ENCODE data around the gene FAP. TPM values are rescaled to one million over a fixed set of nuclear protein-coding genes. Genes with fewer than 3 reads are reported as not detected.

FAP gene
- total and polyA plus RNA-seq, 2 experiments from 2014 or later, result not detected

DNA sequence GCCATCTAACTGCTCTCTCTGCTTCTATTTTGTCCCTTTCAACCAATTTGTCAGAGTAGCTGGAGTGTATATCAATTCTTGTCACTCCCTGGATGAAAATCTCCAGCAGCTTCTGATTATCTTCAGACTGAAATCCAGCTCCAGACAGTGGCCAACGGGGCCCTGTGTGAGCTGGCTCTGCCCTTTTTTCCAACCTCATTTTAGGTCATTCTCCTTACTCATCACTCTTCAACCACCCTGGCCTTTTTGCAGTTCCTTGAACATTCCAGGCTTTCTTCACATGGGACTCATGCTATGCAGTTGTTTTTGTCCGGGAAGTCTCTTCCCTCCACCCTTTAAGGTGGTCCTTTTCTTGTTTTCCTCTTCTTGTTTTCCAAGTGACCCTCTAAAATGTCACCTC lies 15.4 kb upstream of the FAP start:
- Histone ChIP-seq H3K27ac (no peak overlapping the region), H3K4me3 (no peak overlapping the region)

DNA sequence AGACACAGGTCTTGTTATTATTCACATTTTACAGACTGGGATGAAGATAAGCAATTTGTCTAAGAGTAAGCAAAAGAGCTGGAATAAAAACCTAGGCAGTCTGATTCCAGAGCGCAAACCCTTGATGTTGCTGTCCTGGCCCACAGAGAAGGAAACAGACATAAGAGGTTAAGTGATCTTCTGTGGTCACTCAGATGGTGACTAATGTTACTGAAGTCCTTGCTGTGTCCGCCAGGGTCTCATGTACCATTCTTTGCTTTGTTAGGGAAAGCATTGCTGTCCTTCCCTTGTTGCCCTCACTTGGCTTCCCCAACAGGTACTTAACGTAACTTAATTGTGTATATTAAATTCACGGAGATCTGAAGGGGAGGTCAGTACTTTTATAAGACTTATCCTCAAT lies 14.9 kb upstream of the FAP start:
- no peak for DNase-seq (ENCODE audit: low read depth in 1 of 2, low spot score in 1 of 2)
- Histone ChIP-seq H3K4me3 (no peak overlapping the region), H3K4me1 (ENCODE audit: low read depth) (no peaks in the 10 kb centered on the region), H3K27ac (no peak overlapping the region), H3K27me3 (no peaks in the 10 kb centered on the region), H3K9me3 (ENCODE audit: low read depth) (no peaks in the 10 kb centered on the region), H3K36me3 (no peaks in the 10 kb centered on the region)
- no peak for TF ChIP-seq CTCF (IDR thresholded peaks at IDR 0.05; ENCODE audit: low read depth, low read length)

More for the DNA sequence above, 15.4 kb upstream of the FAP start:
- peak in 1 of 2 donors; percentile 44 for DNase-seq (ENCODE audit: low read depth in 1 of 2, low spot score in 1 of 2)
- no peak for TF ChIP-seq CTCF (IDR thresholded peaks at IDR 0.05; ENCODE audit: low read depth, low read length)
- Histone ChIP-seq H3K36me3 (no peaks in the 10 kb centered on the region), H3K4me1 (ENCODE audit: low read depth) (no peaks in the 10 kb centered on the region), H3K27me3 (no peaks in the 10 kb centered on the region), H3K9me3 (ENCODE audit: low read depth) (no peaks in the 10 kb centered on the region)

GRCh38 chr2:162257425-162257824 lies 14.2 kb upstream of the FAP start:
- Histone ChIP-seq H3K4me3 (no peak overlapping the region), H3K27ac (no peak overlapping the region), H3K27me3 (no peaks in the 10 kb centered on the region), H3K9me3 (ENCODE audit: low read depth) (no peaks in the 10 kb centered on the region), H3K36me3 (no peaks in the 10 kb centered on the region), H3K4me1 (ENCODE audit: low read depth) (no peaks in the 10 kb centered on the region)
- DNase-seq (ENCODE audit: low read depth in 1 of 2, low spot score in 1 of 2), result peak in 1 of 2 donors; percentile 27
- TF ChIP-seq CTCF (IDR thresholded peaks at IDR 0.05; ENCODE audit: low read depth, low read length), result no peak

GRCh38 chr2:162256591-162256991 lies 13.3 kb upstream of the FAP start:
- no peaks in the 10 kb centered on the region for H3K36me3 ChIP-seq
- H3K4me1 ChIP-seq (ENCODE audit: low read depth), result no peaks in the 10 kb centered on the region
- H3K27me3 ChIP-seq, result no peaks in the 10 kb centered on the region
- no peaks in the 10 kb centered on the region for H3K9me3 ChIP-seq (ENCODE audit: low read depth)
- H3K4me3 ChIP-seq, result no peak overlapping the region
- no peak for TF ChIP-seq CTCF (IDR thresholded peaks at IDR 0.05; ENCODE audit: low read depth, low read length)
- H3K27ac ChIP-seq, result no peak overlapping the region
- peak in 1 of 2 donors; percentile 36 for DNase-seq (ENCODE audit: low read depth in 1 of 2, low spot score in 1 of 2)

DNA sequence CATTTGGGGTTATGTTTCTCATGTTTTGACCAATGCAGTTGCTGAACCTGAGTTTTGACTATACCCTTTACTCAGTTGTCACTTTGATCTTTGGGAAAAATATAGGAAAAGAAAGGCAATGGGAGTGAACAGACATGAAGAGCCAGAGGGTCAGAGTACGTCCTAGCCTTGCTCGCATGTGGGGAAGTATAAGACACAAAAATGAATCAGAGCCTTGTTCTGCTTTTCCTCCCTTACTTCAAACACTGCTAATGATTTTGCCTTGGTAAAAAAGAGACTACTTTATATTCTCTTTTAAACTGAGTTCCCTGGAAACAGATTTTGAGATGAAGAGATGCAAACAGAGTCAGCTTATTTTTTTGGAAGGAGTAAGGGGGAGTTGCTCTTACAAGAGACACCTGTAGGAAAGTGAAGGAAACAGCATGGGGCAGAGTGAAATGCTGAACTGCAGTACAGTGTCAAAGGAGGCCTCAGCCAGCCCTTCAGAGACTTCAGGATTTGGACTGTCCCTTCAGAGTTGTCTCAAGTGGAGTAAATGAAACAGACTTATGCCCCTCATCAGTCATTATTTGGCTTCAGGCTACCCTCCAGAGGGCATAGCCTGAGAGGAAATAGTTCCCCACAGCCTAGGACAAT lies 11.1 kb upstream of the FAP start:
- no peaks in the 10 kb centered on the region for H3K4me1 ChIP-seq (ENCODE audit: low read depth)
- no peak for DNase-seq (ENCODE audit: low read depth in 1 of 2, low spot score in 1 of 2)
- no peak overlapping the region for H3K4me3 ChIP-seq
- H3K9me3 ChIP-seq (ENCODE audit: low read depth), result no peaks in the 10 kb centered on the region
- H3K36me3 ChIP-seq, result no peaks in the 10 kb centered on the region
- TF ChIP-seq CTCF (IDR thresholded peaks at IDR 0.05; ENCODE audit: low read depth, low read length), result no peak
- no peak overlapping the region for H3K27ac ChIP-seq
- no peaks in the 10 kb centered on the region for H3K27me3 ChIP-seq

Measured in cardiac muscle cell (in vitro differentiated cells and primary cell).